HG02884 (cell line): Measurements from ENCODE around the gene OR7A17.

ENCODE experiments used
- ATAC-seq: cut with Tn5 transposase; IDR thresholded peaks from one replicate; pipeline ENCODE4 v1.9.1; 2021; ENCODE audit warnings: mild to moderate bottlenecking, moderate library complexity; ENCODE audit not compliant: unreplicated experiment

The OR7A17 gene

DNA sequence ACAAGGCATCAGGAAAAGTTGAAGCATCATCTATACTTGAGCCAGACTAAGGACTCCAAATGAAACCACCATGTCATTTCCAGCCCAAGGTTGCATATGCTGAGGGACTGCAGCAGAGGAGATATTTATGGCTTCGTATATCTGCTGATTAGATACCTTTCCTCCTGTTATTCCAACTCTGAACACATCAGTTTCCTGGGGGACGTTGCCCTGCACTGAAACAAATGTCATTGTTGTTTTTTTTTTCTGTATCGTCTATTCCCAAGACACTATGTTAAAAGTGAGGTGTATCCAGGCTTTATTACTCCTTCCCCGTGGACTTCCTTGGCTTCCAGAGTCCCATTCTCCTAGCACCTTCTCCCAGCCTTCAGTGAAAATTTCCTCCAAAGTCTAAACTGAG is at the start of gene OR7A17:
TSS of gene OR7A17 (minus strand) at position 101 of the 400 bp plus-strand sequence. CDS start 4,777 bp downstream, outside the sequence.
- no peak for ATAC-seq

DNA sequence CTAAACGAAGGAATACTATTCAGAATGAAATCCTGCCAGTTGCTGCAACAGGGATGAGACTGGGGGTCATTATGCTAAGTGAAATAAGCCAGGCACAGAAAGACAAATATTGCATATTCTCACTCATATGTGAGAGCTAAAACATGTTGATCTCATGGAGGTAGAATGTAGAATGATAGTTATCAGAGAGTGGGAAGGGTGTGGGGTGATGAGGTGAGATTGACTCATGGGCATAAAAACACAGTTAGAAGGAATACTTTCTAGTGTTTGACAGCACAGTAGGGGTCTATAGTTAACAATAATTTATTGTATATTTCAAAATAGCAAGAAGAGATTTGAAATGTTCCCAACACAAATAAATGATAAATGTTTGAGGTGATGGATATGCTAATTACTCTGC is 47.6 kb upstream of the OR7A17 start:
- ATAC-seq = no peak

DNA sequence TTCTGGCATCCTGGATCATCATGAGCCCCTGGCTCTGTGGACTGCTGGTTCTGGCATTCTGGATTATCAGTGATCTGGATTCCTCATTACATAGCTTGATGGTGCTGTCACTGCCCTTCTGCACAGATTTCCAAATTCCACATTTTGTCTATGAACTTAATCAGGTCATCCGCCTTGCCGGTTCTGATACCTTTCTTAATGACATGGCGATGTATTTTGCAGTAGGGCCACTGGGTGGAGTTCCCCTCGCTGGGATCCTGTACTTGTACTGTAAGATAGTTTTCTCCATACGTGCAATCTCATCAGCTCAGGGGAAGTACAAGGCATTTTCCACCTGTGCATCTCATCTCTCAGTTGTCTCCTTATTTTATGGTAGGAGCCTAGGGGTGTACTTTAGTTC is 30.9 kb upstream of the OR7A17 start:
- ATAC-seq = no peak

DNA sequence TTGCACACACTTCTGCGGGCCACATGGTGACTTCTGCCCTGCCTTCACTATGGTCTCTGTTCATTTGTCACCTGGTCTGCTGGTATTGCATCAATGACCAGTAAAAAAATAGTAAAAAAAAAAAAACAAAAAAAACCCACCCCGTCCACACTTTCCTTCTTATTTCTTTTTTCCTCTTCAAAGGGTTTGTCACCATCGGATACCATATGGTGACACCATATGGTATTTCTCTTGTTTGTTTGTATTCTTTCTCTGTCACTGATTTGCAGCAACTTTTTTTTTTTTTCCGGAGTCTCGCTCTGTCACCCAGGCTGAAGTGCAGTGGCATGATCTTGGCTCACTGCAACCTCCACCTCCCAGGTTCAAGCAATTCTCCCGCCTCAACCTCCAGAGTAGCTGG is 29.2 kb upstream of the OR7A17 start:
- no peak for ATAC-seq

DNA sequence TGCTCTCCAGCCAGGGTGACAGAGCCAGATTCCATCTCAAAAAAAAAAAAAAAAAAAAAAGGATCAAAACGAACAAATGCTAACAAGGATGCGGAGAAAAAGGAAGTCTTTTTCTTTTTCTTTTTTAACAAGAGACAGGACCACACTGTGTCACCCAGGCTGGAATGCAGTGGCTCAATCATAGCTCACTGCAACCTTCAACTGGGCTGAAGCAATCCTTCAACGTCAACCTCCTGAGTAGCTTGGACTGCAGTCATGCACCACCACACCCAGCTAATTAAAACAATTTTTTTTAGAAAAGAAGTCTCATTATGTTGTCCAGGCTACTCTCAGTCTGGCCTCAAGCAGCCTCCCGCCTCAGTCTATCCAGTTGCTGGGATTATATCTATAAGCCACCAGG is 20.8 kb upstream of the OR7A17 start:
- no peak for ATAC-seq

DNA sequence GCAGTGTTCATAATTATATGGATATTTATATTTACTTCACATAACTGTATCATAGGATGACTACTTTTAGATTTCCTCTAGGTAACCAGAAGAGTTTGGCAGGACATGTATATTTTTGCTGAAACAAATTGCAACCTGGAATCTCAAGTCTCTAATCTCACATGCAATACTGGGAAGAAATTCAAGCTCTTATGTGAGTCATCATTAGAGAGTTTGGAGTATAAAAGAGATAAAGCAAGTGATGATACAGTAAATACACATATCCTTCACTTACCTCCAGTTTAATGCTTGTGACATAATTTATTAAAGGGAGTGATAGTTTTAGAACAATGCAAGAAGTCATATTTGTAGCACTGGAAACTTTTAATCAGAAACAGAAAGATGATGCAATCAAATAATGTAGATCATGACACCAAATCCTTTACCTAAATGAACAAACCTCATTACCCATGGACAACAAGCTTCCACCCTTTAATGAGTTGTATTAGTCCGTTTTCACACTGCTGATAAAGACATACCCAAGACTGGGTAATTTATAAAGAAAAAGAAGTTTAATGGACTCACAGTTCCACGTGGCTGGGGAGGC is 15.8 kb upstream of the OR7A17 start:
- no peak for ATAC-seq

GRCh38 chr19:14890643-14891379 is 4.9 kb upstream of the OR7A17 start:
- ATAC-seq = no peak

DNA sequence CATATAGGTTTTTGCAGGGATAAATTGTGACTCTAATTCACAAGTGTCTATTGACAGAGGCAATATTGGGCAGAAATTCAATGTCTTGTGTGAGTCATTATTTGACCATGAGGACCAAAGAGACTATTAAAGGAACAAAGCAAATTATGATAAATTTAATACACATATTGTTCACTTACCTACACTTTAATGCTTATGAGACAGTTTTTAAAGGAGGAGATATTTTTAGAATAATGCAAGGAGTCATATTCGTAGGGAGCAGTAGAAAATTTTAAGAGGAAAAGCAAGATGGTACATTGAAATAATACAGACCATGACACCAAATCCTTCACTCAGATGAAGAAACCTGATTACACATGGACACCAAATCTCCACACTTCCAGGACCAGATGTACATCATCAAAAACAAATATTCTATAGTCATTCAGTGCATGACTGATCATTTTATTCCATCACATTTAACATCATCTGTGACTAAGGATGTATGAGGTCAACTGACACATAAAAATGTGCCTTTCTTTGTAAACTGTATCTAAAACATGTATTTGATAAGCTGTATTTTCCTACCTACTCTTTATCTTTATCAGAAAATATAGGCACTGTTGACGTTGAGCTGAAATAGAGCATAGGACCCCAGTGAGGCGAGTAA is 4.2 kb upstream of the OR7A17 start:
- ATAC-seq = no peak

GRCh38 chr19:14871619-14872230 is 14.2 kb downstream of the OR7A17 start:
- ATAC-seq = no peak

DNA sequence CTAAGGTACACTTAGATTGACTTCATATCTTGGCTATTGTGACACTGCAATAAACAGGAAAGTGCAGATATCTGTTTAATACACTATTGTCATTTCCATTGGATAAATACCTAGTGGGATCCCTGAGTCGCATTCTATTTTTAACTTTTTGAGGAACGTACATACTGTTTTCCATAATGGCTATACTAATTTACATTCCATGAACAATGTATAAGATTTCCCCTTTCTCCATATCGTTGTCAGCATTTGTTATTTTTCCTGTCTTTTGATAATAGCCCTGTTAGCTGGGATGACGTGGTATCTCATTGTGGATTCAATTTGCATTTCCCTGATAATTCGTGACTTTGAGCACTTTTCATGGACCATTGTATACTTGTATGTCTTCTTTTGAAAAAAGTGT is 17.4 kb downstream of the OR7A17 start:
- ATAC-seq = no peak

- no peak for ATAC-seq
These were observed 37.1 kb downstream of the OR7A17 start, which contains the start of gene OR7A10 for GRCh38 chr19:14848822-14849221. Gene OR7A10 (minus strand): TSS chr19:14848922. CDS start chr19:14841877, 7,045 bp downstream.

- no peak for ATAC-seq
These were observed 42.4 kb downstream of the OR7A17 start for GRCh38 chr19:14843578-14843977.

- ATAC-seq = no peak
These were observed 42.8 kb downstream of the OR7A17 start for GRCh38 chr19:14843169-14843568.

GRCh38 chr19:14840206-14840605 is 45.7 kb downstream of the OR7A17 start:
- no peak for ATAC-seq

GRCh38 chr19:14837391-14837790 is 48.5 kb downstream of the OR7A17 start:
- no peak for ATAC-seq

- ATAC-seq = no peak
These were observed 50.9 kb downstream of the OR7A17 start, which contains the start of the genes OR7A5 and OR7C1 for GRCh38 chr19:14835011-14835410. Gene OR7A5 (minus strand): TSS chr19:14835185. CDS start chr19:14828241, 6,944 bp downstream. Gene OR7C1 (minus strand): TSS chr19:14835185. CDS start chr19:14800136, 35,049 bp downstream.

DNA sequence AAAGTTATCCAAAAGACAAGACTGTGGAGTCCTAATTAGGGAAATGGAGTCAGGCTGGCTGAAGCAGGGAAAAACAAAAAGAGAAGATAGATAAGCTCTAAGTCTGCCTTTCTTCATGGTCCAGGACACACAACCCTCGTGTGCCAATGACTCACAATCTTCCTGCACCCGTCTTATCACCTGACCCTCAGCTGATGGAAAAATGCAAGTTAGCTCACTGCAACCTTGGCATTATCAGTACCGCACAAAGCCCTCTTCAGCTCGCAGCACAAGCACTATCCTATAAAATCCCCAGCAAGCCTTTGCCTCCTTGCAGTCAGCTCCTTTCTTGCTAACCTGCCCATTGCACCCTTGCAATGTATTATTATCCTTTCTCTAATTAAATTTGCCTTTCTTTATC is 55.2 kb downstream of the OR7A17 start:
- no peak for ATAC-seq
